Keratinocyte (primary cell): Measurements from ENCODE around the gene ALG1L2. TPM values are rescaled to one million over a fixed set of nuclear protein-coding genes. Genes with fewer than 3 reads are reported as not detected.
"Not testable (repeated sequence)": the region's sequence is repeated elsewhere in the genome, so short reads cannot be mapped to it uniquely, and the experiment has no call there.

Experiments used
- DNase-seq: peaks from one replicate; pipeline ENCODE4 v3.0.0-alpha.2; 2011; ENCODE audit warnings: low read depth, missing footprints, low spot score
- FAIRE-seq: peaks from 2 replicates; lab custom pipeline; 2011; peaks lifted over from hg19 to GRCh38; lab: Jason Lieb, UNC
- H2AFZ ChIP-seq: 2 replicates; pipeline ENCODE4 v1.6.0; 2012; ENCODE audit warnings: low read length, control low read depth, inconsistent platforms; ENCODE audit not compliant: control insufficient read depth
- H3K27ac ChIP-seq: 2 replicates; pipeline ENCODE4 v1.5.1; 2011; ENCODE audit warnings: low read length; ENCODE audit not compliant: control insufficient read depth, insufficient read depth
- H3K27me3 ChIP-seq: 3 replicates; pipeline ENCODE4 v1.6.0; 2011; ENCODE audit warnings: low read length; ENCODE audit not compliant: control insufficient read depth, insufficient read depth; ENCODE audit errors: extremely low read depth
- H3K36me3 ChIP-seq, 2 experiments: 2 replicates in 1 of 2; 3 replicates in 1 of 2; pipeline ENCODE4 v1.5.1; 2011; ENCODE audit warnings: low read length in 2 of 2, mild to moderate bottlenecking in 1 of 2; ENCODE audit not compliant: control insufficient read depth in 2 of 2, insufficient read depth in 2 of 2; ENCODE audit errors: extremely low read depth in 1 of 2
- H3K4me1 ChIP-seq: 3 replicates; pipeline ENCODE4 v1.5.1; 2011; ENCODE audit warnings: low read length; ENCODE audit not compliant: control insufficient read depth, insufficient read depth; ENCODE audit errors: extremely low read depth
- H3K4me2 ChIP-seq: 3 replicates; pipeline ENCODE4 v1.6.0; 2011; ENCODE audit warnings: low read depth, low read length; ENCODE audit not compliant: control insufficient read depth, insufficient read depth; ENCODE audit errors: extremely low read depth
- H3K4me3 ChIP-seq, 3 experiments: fragments of 200-600 bp in 1 of 3; sonication (generic) in 1 of 3; 2 replicates in 2 of 3; 3 replicates in 1 of 3; pipeline ENCODE4 v1.5.1; 2011 to 2016; ENCODE audit warnings: low read length in 3 of 3, mild to moderate bottlenecking in 3 of 3, control low read depth in 2 of 3, inconsistent platforms in 1 of 3, low read depth in 1 of 3, mixed read lengths in 1 of 3, mixed run types in 1 of 3, moderate library complexity in 1 of 3; ENCODE audit not compliant: control insufficient read depth in 2 of 3, insufficient read depth in 2 of 3; ENCODE audit errors: extremely low read depth in 1 of 3
- H3K79me2 ChIP-seq: 2 replicates; pipeline ENCODE4 v1.6.0; 2012; ENCODE audit warnings: low read length; ENCODE audit not compliant: control insufficient read depth, insufficient read depth
- H3K9ac ChIP-seq: 3 replicates; pipeline ENCODE4 v1.6.0; 2011; ENCODE audit warnings: low read length; ENCODE audit not compliant: control insufficient read depth, insufficient read depth; ENCODE audit errors: extremely low read depth
- H3K9me1 ChIP-seq: 3 replicates; pipeline ENCODE4 v1.6.0; 2011; ENCODE audit warnings: low read length; ENCODE audit not compliant: control insufficient read depth, insufficient read depth; ENCODE audit errors: extremely low read depth
- H3K9me3 ChIP-seq: 2 replicates; pipeline ENCODE4 v1.5.1; 2012; ENCODE audit warnings: low read depth, low read length; ENCODE audit not compliant: control insufficient read depth
- H4K20me1 ChIP-seq: 3 replicates; pipeline ENCODE4 v1.6.0; 2011; ENCODE audit warnings: low read length; ENCODE audit not compliant: control insufficient read depth, insufficient read depth; ENCODE audit errors: extremely low read depth
- dilution Hi-C: fragments of 300-500 bp; cut with MboI; formaldehyde crosslinking; loops from one replicate; pipeline ENCODE4 v1.7.0; 2020; ENCODE audit warnings: low sequenced_read_pairs; ENCODE audit not compliant: extremely low pct_ligation_motif_present
- polyA plus RNA-seq, 5 experiments: library from polyadenylated mRNA; depleted of rRNA in 3 of 5; stranded (reverse) in 3 of 5; stranded (forward) in 1 of 5; unstranded in 1 of 5; fragments of >200 nt; gene quantifications; 1 replicate in 1 of 5; 2 replicates in 3 of 5; 3 replicates in 1 of 5; pipeline versions ENCODE4 v1.2.1 to v1.2.3, GENCODE V29; 2011 to 2012; ENCODE audit warnings: missing spikeins in 2 of 5, low read depth in 1 of 5, low replicate concordance in 1 of 5

ALG1L2 gene
- polyA plus RNA-seq, 1 donor (not counting 4 experiments of a cell fraction or from before 2014, with no cell fraction given): not detected

DNA sequence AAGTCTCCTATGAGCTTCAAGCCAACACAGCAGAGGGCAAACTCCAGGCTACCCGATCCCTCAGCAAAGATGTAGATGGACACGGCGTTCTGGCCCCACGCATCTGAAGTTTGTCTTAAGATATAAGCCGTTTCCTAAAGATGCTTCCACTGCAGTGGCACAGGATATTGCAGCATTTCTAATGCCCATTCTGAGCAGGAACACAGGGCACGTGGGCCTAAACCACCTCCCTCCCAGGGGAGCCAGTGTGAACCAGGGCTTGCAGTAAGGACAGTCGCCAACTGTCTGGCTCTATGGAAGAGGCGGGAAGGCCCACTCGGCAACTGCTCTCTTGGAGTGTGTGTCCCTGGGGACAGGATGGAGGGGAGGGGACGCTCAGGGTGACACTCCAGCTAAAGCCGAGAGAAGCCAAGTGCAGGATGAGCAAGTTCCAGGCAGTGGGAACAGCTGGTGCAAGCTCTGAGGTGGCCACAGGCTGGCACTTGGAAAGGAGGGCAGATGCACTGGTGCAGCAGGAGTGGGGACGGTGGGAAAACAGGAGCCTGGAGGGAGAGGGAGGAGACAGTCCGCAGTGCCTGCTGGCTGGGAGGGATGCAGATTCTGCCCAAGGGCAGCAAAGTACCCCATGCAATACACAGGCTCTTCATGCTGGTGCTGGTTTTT, 25.8 kb downstream of the ALG1L2 start:
- DNase-seq, H3K9me3 ChIP-seq, H3K36me3 ChIP-seq, H3K27me3 ChIP-seq, dilution Hi-C loops, H3K4me2 ChIP-seq, FAIRE-seq, H3K79me2 ChIP-seq, H4K20me1 ChIP-seq, H3K9me1 ChIP-seq, H3K9ac ChIP-seq, H2AFZ ChIP-seq, H3K4me1 ChIP-seq, H3K4me3 ChIP-seq, H3K27ac ChIP-seq: not testable (repeated sequence)

DNA sequence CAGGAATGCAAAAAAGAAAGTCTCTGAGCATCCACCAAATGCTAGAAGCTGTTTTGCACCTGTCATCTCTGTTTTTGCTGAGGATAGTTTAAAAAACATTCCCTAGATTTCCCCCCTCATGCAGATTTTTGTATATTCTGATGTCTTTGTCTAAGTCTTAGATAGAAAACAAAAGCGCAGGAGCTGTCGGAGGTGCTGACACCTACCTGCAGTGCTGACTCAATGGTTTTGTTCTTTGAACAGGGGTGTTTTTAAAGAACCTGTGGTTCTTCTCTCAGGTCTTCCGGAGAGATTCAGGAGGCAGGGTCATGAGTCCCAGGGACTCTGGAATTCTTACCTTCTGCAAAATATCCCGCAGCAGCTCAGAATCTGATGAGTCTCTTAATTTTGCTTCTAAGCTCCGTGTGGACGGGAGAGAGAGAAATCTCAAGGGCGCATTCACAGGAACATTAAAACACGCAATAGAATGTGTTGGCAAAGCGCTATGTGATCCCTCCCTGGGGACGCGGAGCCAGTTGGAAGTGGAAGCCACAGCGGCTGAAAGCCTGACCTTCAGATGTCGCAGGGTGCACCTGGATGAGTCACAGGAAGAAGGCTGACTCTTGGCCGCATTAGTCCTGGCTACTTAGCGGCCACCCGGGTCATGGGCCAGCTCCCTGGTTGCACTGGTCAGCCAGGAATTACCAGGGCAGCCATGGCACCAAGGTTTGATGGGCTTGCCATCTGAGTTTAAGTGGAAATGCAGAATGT, 27.4 kb downstream of the ALG1L2 start:
- not testable (repeated sequence) for H3K4me2 ChIP-seq, DNase-seq

DNA sequence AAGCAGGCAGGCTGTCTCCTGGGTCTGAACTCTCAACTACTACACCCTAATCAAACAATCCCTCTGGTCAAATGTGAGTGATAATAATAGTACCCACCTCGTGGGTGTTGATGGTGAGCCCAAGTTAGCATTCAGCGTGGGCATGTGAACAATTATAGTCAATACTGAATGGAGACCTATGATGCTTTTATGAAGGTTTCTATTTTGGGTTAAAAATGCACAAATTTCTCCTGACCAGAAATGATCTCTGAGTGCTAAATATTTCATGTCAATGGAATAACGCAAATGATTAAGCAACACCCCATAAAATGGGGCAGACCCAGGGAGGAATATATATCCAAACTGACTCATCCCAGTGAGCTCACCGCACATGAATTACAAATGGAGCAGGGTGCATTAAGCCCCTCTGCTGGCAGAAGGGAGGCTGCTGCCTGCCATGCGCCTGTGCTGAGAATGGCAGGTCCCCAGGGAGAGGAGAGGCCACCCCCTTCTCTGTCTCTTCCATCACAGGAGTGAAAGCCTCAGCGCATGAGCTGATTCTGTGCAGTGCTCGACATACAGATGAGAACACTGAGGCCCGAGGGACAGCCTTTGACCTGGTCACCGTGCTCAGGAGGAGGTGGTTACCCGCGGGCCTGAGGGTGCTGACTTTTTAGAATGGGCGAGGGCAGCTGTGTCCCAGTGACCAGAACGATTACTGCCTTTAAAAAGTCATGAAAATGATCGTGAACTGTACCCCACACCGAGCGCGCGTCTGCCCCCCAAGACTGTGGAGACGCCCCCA, 28.9 kb downstream of the ALG1L2 start:
- H3K4me3 ChIP-seq: peak overlapping the region; percentile 64 to 88 (median 69)
- dilution Hi-C loops, H3K36me3 ChIP-seq, H4K20me1 ChIP-seq, H3K4me1 ChIP-seq, H3K9me3 ChIP-seq, H3K27me3 ChIP-seq, FAIRE-seq, H3K9me1 ChIP-seq, H3K79me2 ChIP-seq, DNase-seq: not testable (repeated sequence)
- peak overlapping the region; percentile 53 for H2AFZ ChIP-seq
- peak overlapping the region; percentile 56 for H3K4me2 ChIP-seq
- H3K27ac ChIP-seq: peak overlapping the region; percentile 76
- H3K9ac ChIP-seq: peak overlapping the region; percentile 86

More for the DNA sequence above, 27.4 kb downstream of the ALG1L2 start:
- H3K9ac ChIP-seq, H3K27me3 ChIP-seq, H2AFZ ChIP-seq, H3K27ac ChIP-seq, dilution Hi-C loops, H4K20me1 ChIP-seq, H3K9me3 ChIP-seq, FAIRE-seq, H3K4me1 ChIP-seq, H3K9me1 ChIP-seq, H3K79me2 ChIP-seq, H3K4me3 ChIP-seq, H3K36me3 ChIP-seq: not testable (repeated sequence)
